HepG2 (cell line): ENCODE measurements around the gene IGF2BP1. TPM values are rescaled to one million over a fixed set of nuclear protein-coding genes. Genes with fewer than 3 reads are reported as not detected.

Experiments used
- HES4 ChIP-seq: sonication (generic); formaldehyde crosslinking; IDR thresholded peaks from 2 replicates; pipeline ENCODE4 v1.9.0; 2021; ENCODE audit warnings: mild to moderate bottlenecking, missing genetic modification reagents, borderline replicate concordance
- KDM5A ChIP-seq: fragments of 200-600 bp; sonication (generic); IDR thresholded peaks from 2 replicates; pipeline ENCODE4 v1.7.0; 2018; ENCODE audit warnings: antibody characterized with exemption, mild to moderate bottlenecking, low read length, borderline replicate concordance
- NFYB ChIP-seq: sonication (generic); formaldehyde crosslinking; IDR thresholded peaks from 2 replicates; pipeline ENCODE4 v1.4.0; 2020; ENCODE audit warnings: missing genetic modification reagents
- RAD51 ChIP-seq: fragments of 450-650 bp; IDR thresholded peaks from 2 replicates; pipeline ENCODE4 v1.6.1; 2016; ENCODE audit warnings: borderline replicate concordance
- ZNF10 ChIP-seq: sonication (generic); formaldehyde crosslinking; IDR thresholded peaks from 2 replicates; pipeline ENCODE4 v1.4.0; 2020; ENCODE audit warnings: mild to moderate bottlenecking, low read depth, missing genetic modification reagents, borderline replicate concordance
- ZNF263 ChIP-seq: sonication (generic); formaldehyde crosslinking; IDR thresholded peaks from 2 replicates; pipeline ENCODE4 v1.4.0; 2020; ENCODE audit warnings: missing genetic modification reagents
- ZNF34 ChIP-seq: sonication (generic); formaldehyde crosslinking; IDR thresholded peaks from 2 replicates; pipeline ENCODE4 v1.4.0; 2020; ENCODE audit warnings: mild to moderate bottlenecking, missing genetic modification reagents, borderline replicate concordance
- ZNF430 ChIP-seq: sonication (generic); formaldehyde crosslinking; IDR thresholded peaks from 2 replicates; pipeline ENCODE4 v1.9.0; 2021; ENCODE audit warnings: mild to moderate bottlenecking, missing genetic modification reagents
- ZNF782 ChIP-seq: sonication (generic); formaldehyde crosslinking; IDR thresholded peaks from 2 replicates; pipeline ENCODE4 v1.4.0; 2020; ENCODE audit warnings: missing genetic modification reagents, mild to moderate bottlenecking, borderline replicate concordance
- ZNF839 ChIP-seq: sonication (generic); formaldehyde crosslinking; IDR thresholded peaks from 2 replicates; pipeline ENCODE4 v1.4.0; 2020; ENCODE audit warnings: missing genetic modification reagents, mild to moderate bottlenecking, borderline replicate concordance
- ZSCAN29 ChIP-seq: sonication (generic); formaldehyde crosslinking; conservative IDR thresholded peaks from 2 replicates; pipeline ENCODE4 v1.4.0; 2020; ENCODE audit warnings: mild to moderate bottlenecking, missing genetic modification reagents
- polyA plus RNA-seq, 8 experiments: library from polyadenylated mRNA; depleted of rRNA in 3 of 8; stranded (reverse) in 7 of 8; unstranded in 1 of 8; fragments of >200 nt; fragmentation: Illumina TruSeq in 4 of 8; extraction: Trizol in 4 of 8; gene quantifications; 2 replicates each; pipeline versions ENCODE4 v1.2.1 to v1.2.3, GENCODE V29; 2011 to 2016; ENCODE audit warnings: low read depth in 4 of 8, missing spikeins in 1 of 8, mixed read lengths in 1 of 8; ENCODE audit not compliant: insufficient read depth in 1 of 8
- total RNA-seq, 5 experiments: library from RNA; depleted of rRNA; stranded (reverse); fragments of >200 nt; fragmentation: Illumina TruSeq; extraction: Trizol; gene quantifications; 2 replicates each; pipeline ENCODE4 v1.2.3, GENCODE V29; 2016; ENCODE audit warnings: low read depth in 1 of 5
- TF ChIP-seq, protein P1 (sequence below): sonication (generic); formaldehyde crosslinking; IDR thresholded peaks from 2 replicates; pipeline ENCODE4 v1.5.1; 2020; ENCODE audit warnings: mild to moderate bottlenecking, missing genetic modification reagents, moderate library complexity
- TF ChIP-seq, protein P2 (sequence below), 2 experiments: IDR thresholded peaks; 2 replicates each; pipeline ENCODE4 v1.6.1; 2011 to 2012; ENCODE audit warnings: low read length in 2 of 2, borderline replicate concordance in 1 of 2, low read depth in 1 of 2, mild to moderate bottlenecking in 1 of 2, moderate library complexity in 1 of 2
- TF ChIP-seq, protein P3 (sequence below): sonication (generic); formaldehyde crosslinking; IDR thresholded peaks from 2 replicates; pipeline ENCODE4 v1.5.1; 2020; ENCODE audit warnings: mild to moderate bottlenecking, moderate library complexity, missing genetic modification reagents
- TF ChIP-seq, protein P4 (sequence below): conservative IDR thresholded peaks from 2 replicates; pipeline ENCODE4 v1.6.1; 2018; ENCODE audit warnings: missing genetic modification reagents
- TF ChIP-seq, protein P5 (sequence below): sonication (generic); formaldehyde crosslinking; IDR thresholded peaks from 2 replicates; pipeline ENCODE4 v1.5.0; 2020; ENCODE audit warnings: mild to moderate bottlenecking, missing genetic modification reagents
- TF ChIP-seq, protein P6 (sequence below): sonication (generic); formaldehyde crosslinking; IDR thresholded peaks from 2 replicates; pipeline ENCODE4 v1.4.0; 2020; ENCODE audit warnings: mild to moderate bottlenecking, low read depth, missing genetic modification reagents

Gene IGF2BP1
- total and polyA plus RNA-seq, 2 of the 13 experiments (the other 11 are each of a cell fraction or from before 2014, with no cell fraction given): 29.7 to 75.1 TPM

DNA sequence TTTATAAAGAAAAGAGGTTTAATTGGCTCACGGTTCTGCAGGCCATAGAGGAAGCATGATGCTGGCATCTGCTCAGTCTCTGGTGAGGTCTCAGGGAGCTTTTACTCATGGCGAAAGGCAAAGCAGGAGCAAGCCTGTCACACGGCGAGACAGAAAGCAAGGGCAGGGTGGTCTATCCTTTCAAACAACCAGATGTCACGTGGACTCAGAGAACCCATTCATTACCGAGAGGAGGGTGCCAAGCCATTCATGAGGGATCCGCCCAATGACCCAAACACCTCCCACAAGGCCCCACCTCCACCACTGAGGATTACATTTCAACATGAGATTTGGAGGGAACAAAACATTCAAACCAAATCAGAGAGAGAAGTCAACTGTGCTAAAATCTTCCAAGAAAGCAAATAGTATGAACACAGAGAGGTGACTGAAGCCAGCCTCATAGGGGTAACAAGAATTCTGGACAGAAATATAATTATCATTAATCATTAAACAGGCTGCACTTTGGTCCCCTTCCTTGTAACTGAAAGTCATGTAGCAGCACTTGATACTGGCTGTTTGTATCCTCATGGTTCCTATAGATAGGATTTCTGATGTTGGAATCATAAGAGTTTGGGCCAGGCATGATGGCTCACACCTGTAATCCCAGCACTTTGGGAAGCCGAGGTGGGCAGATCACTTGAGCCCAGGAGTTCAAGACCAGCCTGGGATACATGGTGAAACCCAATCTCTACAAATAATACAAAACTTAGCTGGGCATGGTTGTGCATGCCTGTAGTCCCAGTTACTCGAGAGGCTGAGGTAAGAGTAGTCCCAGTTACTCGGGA lies 82.9 kb downstream of the IGF2BP1 start (continued):
- TF ChIP-seq, protein P1, sequence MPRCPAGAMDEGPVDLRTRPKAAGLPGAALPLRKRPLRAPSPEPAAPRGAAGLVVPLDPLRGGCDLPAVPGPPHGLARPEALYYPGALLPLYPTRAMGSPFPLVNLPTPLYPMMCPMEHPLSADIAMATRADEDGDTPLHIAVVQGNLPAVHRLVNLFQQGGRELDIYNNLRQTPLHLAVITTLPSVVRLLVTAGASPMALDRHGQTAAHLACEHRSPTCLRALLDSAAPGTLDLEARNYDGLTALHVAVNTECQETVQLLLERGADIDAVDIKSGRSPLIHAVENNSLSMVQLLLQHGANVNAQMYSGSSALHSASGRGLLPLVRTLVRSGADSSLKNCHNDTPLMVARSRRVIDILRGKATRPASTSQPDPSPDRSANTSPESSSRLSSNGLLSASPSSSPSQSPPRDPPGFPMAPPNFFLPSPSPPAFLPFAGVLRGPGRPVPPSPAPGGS (CRISPR knock-in tag): 0 out of 2 replicates have a peak, but pooled peaks have one; percentile 35
- TF ChIP-seq ZSCAN29 (CRISPR knock-in tag) (no peak), ZNF782 (CRISPR knock-in tag) (no peak), KDM5A (no peak), ZNF430 (CRISPR knock-in tag) (peak; percentile 37; the same call in 1 of the 2 replicates), NFYB (CRISPR knock-in tag) (no peak), RAD51 (no peak), HES4 (CRISPR knock-in tag) (no peak), ZNF34 (CRISPR knock-in tag) (no peak), ZNF10 (CRISPR knock-in tag) (no peak), ZNF839 (CRISPR knock-in tag) (no peak), ZNF263 (CRISPR knock-in tag) (no peak)
- TF ChIP-seq, protein P2, sequence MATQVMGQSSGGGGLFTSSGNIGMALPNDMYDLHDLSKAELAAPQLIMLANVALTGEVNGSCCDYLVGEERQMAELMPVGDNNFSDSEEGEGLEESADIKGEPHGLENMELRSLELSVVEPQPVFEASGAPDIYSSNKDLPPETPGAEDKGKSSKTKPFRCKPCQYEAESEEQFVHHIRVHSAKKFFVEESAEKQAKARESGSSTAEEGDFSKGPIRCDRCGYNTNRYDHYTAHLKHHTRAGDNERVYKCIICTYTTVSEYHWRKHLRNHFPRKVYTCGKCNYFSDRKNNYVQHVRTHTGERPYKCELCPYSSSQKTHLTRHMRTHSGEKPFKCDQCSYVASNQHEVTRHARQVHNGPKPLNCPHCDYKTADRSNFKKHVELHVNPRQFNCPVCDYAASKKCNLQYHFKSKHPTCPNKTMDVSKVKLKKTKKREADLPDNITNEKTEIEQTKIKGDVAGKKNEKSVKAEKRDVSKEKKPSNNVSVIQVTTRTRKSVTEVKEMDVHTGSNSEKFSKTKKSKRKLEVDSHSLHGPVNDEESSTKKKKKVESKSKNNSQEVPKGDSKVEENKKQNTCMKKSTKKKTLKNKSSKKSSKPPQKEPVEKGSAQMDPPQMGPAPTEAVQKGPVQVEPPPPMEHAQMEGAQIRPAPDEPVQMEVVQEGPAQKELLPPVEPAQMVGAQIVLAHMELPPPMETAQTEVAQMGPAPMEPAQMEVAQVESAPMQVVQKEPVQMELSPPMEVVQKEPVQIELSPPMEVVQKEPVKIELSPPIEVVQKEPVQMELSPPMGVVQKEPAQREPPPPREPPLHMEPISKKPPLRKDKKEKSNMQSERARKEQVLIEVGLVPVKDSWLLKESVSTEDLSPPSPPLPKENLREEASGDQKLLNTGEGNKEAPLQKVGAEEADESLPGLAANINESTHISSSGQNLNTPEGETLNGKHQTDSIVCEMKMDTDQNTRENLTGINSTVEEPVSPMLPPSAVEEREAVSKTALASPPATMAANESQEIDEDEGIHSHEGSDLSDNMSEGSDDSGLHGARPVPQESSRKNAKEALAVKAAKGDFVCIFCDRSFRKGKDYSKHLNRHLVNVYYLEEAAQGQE (IDR thresholded peaks at IDR 0.05; ENCODE audit: borderline replicate concordance in 1 of 2, low read depth in 1 of 2, low read length in 2 of 2): no peak
- TF ChIP-seq, protein P3, sequence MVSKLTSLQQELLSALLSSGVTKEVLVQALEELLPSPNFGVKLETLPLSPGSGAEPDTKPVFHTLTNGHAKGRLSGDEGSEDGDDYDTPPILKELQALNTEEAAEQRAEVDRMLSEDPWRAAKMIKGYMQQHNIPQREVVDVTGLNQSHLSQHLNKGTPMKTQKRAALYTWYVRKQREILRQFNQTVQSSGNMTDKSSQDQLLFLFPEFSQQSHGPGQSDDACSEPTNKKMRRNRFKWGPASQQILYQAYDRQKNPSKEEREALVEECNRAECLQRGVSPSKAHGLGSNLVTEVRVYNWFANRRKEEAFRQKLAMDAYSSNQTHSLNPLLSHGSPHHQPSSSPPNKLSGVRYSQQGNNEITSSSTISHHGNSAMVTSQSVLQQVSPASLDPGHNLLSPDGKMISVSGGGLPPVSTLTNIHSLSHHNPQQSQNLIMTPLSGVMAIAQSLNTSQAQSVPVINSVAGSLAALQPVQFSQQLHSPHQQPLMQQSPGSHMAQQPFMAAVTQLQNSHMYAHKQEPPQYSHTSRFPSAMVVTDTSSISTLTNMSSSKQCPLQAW: peak; percentile 84
- TF ChIP-seq, protein P4, sequence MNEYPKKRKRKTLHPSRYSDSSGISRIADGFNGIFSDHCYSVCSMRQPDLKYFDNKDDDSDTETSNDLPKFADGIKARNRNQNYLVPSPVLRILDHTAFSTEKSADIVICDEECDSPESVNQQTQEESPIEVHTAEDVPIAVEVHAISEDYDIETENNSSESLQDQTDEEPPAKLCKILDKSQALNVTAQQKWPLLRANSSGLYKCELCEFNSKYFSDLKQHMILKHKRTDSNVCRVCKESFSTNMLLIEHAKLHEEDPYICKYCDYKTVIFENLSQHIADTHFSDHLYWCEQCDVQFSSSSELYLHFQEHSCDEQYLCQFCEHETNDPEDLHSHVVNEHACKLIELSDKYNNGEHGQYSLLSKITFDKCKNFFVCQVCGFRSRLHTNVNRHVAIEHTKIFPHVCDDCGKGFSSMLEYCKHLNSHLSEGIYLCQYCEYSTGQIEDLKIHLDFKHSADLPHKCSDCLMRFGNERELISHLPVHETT: no peak
- TF ChIP-seq, protein P5, sequence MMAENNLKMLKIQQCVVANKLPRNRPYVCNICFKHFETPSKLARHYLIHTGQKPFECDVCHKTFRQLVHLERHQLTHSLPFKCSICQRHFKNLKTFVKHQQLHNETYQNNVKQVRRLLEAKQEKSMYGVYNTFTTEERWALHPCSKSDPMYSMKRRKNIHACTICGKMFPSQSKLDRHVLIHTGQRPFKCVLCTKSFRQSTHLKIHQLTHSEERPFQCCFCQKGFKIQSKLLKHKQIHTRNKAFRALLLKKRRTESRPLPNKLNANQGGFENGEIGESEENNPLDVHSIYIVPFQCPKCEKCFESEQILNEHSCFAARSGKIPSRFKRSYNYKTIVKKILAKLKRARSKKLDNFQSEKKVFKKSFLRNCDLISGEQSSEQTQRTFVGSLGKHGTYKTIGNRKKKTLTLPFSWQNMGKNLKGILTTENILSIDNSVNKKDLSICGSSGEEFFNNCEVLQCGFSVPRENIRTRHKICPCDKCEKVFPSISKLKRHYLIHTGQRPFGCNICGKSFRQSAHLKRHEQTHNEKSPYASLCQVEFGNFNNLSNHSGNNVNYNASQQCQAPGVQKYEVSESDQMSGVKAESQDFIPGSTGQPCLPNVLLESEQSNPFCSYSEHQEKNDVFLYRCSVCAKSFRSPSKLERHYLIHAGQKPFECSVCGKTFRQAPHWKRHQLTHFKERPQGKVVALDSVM (CRISPR knock-in tag): no peak
- TF ChIP-seq, protein P6, sequence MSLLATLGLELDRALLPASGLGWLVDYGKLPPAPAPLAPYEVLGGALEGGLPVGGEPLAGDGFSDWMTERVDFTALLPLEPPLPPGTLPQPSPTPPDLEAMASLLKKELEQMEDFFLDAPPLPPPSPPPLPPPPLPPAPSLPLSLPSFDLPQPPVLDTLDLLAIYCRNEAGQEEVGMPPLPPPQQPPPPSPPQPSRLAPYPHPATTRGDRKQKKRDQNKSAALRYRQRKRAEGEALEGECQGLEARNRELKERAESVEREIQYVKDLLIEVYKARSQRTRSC (CRISPR knock-in tag): no peak
